ENCODE results near the gene KRTAP3-3.

DNA sequence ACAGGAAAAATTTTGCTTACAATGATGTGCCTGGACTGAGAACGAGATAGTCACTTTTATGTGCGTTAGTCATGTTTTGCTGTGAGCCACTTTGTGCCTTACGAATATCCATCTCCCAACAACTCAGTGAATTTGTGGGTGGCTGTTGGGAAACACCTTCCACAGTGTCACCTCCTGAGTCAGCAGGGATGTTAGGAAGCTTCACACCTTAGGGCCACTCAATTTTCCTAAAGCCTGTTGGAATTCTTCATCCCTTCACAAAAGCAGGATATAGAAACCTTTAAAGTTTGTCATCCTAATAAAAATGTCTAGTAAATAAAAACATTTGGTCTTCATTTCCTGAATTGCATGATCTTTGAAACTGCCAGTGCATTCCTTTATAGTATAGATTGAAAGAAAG lies 19.2 kb upstream of the KRTAP3-3 start:
- TF ChIP-seq MAX (IDR thresholded peaks at IDR 0.05) (no peak), TEAD4 (IDR thresholded peaks at IDR 0.05; ENCODE audit: low read depth, low read length) (no peak), KDM1A (IDR thresholded peaks at IDR 0.05; ENCODE audit: borderline replicate concordance, low read length) (no peak), GABPA (IDR thresholded peaks at IDR 0.05; ENCODE audit: borderline replicate concordance, insufficient read depth, low read length) (no peak), SRF (IDR thresholded peaks at IDR 0.05; ENCODE audit: low read depth, low read length) (no peak), POLR2A (IDR thresholded peaks at IDR 0.05; ENCODE audit: control extremely low read depth in 1 of 2, low read depth in 2 of 2, low read length in 2 of 2) (no peak), POLR2AphosphoS5 (IDR thresholded peaks at IDR 0.05; ENCODE audit: low read depth, low read length) (no peak), CHD2 (IDR thresholded peaks at IDR 0.05; ENCODE audit: low read length) (no peak), TBP (IDR thresholded peaks at IDR 0.05; ENCODE audit: low read depth, low read length) (no peak), HDAC2 (IDR thresholded peaks at IDR 0.05; ENCODE audit: borderline replicate concordance in 1 of 2, low read depth in 2 of 2, low read length in 2 of 2) (no peak), EZH2 (IDR thresholded peaks at IDR 0.05; ENCODE audit: low read depth, low read length, severe bottlenecking) (no peak), SIN3A (conservative IDR thresholded peaks at IDR 0.05 in 1 of 2, IDR thresholded peaks at IDR 0.05 in 1 of 2; ENCODE audit: low read depth in 1 of 2, low read length in 2 of 2) (no peak)
- TF ChIP-seq, protein P1, sequence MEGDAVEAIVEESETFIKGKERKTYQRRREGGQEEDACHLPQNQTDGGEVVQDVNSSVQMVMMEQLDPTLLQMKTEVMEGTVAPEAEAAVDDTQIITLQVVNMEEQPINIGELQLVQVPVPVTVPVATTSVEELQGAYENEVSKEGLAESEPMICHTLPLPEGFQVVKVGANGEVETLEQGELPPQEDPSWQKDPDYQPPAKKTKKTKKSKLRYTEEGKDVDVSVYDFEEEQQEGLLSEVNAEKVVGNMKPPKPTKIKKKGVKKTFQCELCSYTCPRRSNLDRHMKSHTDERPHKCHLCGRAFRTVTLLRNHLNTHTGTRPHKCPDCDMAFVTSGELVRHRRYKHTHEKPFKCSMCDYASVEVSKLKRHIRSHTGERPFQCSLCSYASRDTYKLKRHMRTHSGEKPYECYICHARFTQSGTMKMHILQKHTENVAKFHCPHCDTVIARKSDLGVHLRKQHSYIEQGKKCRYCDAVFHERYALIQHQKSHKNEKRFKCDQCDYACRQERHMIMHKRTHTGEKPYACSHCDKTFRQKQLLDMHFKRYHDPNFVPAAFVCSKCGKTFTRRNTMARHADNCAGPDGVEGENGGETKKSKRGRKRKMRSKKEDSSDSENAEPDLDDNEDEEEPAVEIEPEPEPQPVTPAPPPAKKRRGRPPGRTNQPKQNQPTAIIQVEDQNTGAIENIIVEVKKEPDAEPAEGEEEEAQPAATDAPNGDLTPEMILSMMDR (IDR thresholded peaks at IDR 0.05; ENCODE audit: control extremely low read depth in 1 of 3, insufficient read depth in 1 of 3, low read depth in 1 of 3, low read length in 3 of 3), result no peak
